SW480 (cell line): Measurements from ENCODE around the gene ARNT2.

Experiments
- DNase-seq: peaks from one replicate; pipeline ENCODE4 v3.0.0-alpha.2; 2016; ENCODE audit warnings: low spot score

ARNT2 gene

DNA sequence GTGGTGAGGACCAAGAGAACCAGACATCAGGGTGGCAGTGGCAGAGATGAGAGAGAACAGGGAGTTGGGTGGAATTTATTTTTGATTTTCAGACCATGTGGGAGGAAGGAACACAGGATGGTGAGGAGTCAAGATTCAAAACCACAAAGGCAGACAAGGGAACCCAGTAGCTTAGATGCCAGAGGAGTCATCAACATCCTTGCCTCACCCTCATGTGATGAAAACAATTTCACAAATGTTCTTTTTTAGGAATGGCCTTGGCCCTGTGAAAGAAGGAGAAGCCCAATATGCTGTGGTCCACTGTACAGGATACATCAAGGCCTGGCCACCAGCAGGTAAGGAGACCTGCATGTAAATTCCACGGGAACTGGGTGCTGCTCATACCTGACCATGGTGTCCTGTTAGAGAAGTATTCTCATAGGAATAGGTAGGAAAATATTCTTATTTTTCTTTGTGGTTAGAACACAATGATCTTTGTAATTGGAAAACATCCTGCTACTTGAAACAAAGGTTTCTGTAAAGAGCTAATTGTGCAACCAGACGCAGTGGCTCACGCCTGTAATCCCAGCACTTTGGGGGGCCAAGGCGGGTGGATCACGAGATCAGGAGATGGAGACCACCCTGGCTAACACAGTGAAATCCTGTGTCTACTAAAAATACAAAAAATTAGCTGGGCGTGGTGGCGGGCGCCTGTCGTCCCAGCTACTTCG is 110.0 kb downstream of the ARNT2 start:
- no peak for DNase-seq

DNA sequence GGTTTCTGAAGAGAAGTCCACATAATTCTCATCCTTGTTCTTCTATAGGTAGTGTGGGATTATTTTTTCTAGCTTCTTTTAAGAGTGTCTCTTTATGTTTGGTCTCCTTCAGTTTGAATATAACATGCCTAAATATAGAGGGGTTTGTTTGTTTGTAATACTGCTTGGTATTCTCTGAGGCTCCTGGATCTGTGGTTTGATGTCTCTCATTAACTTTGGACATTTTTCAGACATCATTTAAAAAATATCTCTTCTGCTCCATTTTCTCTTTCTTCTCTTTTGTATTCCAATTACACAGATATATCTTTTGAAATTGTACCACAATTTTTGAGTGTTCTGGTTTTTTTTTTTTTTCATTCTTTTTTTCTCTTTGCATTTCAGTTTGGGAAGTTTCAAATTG is 113.1 kb downstream of the ARNT2 start:
- DNase-seq: no peak

DNA sequence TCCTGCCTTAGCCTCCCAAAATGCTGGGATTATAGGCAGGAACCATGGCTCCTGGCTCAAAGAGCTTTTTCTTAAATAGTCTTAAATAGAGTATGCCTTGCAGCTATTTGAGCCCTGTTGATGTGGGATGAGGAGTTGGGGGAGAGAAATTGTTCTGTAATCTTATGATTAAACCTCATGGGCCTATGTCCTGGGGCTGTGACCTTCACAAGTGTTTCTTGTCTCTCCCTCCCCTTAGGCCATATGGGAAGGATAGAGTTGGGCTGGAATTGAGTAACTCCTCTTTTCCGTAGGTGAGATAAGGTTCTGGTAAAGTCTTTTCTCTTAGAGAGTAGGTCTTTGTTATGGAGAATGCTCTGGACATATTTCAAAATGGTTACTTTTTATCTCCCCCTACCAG is 114.3 kb downstream of the ARNT2 start:
- no peak for DNase-seq

DNA sequence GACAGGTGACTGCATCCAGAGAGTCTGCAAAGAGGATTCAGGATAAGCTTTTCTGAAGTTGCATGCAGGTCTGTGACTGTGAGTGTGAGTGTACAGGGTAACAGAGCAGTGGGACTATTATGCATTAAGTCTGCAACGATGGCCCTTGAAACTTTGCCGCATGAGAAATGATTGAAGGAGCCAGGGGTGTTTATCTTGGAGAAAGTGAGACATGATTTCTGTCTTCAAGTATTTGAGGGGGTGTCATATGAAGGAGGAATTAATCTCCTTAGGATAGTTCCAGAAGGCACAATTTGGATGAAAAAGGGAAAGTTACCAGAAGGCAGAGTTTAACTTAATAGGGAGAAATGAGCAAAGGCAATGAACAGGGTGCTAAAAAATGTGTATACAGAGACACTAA is 119.6 kb downstream of the ARNT2 start:
- DNase-seq: no peak

DNA sequence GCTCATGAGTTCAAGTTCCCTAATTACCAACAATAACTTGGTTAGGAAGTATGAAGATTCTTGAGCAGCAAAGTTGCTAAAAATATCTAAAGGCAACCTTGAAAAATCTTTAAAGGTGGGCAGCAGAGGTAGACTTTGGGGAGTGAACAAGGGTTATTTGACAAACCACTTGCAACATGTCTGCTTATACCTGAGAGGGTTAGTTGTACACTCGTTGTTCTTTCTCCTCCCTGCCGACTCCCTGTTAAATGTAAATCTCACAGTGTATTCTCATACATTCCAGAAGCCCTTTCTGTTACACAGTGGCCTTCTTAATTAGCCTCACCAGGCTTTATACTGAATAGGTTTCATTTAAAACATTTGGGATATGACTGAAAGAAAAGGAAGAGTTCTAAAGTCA is 121.7 kb downstream of the ARNT2 start:
- no peak for DNase-seq

DNA sequence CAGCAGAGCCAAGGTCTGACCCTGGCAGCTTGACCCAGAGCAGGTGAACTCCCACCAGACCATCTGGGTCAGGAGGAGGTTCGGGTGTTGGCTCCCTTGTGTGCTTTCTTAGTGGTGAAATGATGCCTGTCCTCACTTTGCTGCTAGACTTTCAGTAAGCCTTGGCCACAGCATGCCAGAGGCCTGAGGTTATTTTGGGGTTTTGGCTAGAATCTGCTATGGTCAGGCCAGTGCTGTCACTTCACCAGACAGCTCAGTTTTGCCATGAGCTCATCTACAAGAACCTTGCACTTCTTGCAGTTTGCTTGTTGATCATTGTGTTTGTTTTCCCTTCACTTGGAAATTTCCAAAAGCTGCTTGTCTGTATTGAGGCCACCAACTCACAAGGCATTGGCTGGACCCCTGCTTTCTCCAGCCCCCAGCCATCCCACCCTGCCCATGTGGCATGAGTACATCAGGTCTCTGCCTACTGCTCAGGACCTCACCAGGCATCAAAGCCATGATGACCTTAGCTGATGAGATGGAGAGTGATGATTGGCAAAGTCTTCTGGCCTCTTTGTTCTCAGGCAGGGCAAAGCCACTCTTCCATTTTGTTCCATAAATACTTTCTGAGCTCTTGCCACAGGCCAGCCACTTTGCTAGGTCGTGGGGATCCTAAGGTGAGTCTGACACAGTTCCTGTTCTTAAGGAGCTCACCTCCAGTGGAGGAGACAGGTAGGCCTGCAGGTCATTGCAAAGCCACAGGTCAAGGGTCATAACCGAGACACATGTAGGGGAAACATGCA is 122.6 kb downstream of the ARNT2 start:
- no peak for DNase-seq

DNA sequence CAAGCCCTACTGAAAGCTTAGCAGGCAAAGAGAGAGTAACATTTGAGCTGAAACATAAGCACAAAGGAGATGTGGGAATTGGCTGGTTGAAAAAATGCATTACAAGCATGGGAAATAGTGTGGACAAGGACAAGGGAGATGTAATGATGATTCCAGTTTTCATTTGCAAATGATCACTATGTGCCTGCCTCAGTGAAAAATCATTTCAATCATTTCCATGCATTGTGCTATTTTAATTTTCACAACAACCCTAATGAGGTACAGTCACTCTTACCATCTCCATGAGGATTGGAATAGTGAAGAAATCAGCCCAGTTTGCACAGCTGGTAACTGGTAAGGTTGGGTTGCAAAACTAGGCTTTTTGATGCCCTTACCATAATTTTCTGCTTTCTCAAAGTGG is 123.2 kb downstream of the ARNT2 start:
- no peak for DNase-seq

DNA sequence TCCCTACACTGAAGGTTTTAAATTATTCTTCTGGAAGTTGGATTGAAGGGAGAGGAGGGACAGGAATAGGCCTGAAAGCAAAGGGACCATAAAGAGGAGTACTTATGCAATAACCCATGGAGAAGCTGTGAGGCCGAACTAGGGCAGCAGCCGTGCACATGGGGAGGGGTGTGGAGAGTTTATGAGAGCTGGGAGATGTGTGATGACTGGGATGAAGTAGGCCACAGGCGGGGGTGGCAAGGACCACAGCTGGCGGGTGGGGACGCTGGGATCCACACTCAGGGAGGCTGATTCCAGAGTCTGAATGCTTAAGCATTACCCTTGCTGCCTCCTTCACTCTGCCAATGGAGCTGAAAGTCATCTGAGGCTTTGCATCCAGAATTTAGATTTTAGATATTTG is 123.8 kb downstream of the ARNT2 start:
- no peak for DNase-seq

DNA sequence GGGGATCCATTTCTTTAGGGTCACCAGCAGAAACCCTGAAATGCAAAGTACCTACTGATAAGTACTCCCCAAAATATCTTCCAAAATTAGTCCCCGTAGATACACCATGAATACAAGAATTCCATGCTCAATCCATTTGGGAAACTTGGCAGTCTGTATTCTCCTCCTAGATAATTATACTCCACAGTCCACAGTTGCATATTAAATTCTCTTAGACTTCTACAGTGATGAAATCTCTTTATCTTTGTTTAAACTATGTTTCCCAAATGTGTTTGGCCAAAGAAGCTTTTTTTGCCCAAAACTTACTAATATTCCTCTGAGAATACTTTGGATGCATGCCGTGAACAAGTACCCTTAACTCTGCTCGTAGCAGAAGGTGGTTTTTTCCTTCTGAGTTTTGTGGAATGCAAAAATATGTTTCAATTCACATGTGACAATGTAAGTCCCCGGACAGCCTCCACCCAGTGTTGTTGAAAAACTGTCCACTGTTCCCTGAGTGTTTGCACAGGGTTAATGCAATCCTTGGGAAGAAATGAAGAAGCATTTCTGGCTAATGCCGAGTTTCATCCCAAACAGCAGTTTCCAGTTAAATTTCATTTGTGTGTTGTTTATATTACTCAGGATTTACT is 126.7 kb downstream of the ARNT2 start:
- no peak for DNase-seq

DNA sequence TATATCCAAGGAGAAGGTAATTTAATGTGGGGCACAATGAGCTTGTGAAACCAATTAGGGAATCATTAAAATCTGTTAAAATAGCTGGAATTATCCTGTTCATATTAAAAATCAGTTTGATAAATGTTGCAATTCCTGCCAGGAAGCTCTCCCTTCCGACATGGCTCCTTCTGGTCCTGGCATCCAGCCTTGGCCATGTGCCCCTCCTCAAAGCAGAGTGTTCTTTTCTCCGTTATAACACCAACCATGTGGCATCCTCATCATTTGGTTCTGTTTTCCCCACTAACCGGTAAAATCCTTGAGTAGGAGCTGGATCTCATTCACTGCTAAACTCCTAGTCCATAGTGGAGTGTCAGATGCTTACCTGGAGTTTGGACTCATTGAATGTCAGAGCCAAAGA is 127.2 kb downstream of the ARNT2 start:
- DNase-seq: no peak

DNA sequence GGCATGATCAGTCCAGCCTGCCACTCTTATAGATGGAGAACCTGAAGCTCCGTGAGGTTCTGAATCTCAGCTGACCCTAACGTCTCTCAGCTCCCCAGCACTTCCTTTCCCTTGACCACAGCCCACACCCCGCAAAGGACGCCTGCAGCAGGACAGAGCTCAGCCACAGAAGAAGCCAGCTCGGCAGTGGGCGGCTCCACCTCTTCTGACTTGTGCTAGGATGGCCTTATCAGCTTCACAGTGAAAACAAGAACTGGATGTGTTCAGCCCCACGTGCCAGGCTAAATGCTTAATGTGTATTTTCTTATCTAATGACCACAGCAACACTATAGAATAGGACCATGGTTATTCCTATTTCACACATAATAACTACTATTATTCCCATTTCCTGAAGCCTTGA is 127.6 kb downstream of the ARNT2 start:
- DNase-seq: no peak

DNA sequence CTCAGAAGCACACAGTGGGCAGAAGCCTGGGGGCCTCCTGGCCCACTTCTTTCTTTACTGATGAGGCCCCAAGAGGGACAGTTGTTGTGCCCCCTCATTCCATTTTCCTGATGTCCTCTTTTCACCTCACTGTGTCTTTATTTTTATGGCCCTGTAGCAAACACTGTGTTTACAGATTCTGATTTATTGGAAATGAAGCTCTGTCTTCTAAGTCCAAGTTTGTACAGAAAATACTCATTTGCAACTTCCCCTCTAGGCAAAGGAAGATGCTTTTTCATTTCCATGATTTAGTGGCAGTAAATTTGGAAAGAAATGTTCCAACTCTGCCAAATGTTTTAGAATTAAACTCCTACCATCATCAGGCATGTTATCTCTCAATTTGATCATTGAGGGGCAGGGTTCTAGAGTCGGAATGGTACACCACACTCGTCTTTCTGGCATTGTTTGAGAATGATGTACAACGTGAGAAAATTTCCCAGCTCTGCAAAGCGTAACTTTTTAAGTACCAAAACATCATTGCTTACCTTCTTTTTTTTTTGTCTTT is 129.7 kb downstream of the ARNT2 start:
- DNase-seq: no peak

DNA sequence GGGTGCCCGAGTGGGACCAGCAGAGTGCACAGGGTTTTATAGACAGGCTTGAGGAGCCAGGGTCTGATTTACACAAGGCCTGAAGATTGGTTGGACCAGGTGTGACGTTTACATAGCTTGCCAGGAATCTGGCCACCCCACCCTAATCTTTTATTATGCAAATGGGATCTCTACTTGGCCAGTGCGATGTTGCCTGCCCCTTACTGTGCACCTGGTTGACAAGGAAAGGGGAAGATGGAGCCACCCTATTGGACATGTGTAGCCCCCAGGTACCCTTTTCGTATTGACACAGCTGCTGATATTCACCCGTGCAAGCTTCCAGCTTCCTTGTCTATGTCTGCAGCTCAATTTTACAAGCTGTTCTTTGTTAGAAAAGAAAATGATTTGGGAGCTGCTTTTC is 132.0 kb downstream of the ARNT2 start:
- no peak for DNase-seq

DNA sequence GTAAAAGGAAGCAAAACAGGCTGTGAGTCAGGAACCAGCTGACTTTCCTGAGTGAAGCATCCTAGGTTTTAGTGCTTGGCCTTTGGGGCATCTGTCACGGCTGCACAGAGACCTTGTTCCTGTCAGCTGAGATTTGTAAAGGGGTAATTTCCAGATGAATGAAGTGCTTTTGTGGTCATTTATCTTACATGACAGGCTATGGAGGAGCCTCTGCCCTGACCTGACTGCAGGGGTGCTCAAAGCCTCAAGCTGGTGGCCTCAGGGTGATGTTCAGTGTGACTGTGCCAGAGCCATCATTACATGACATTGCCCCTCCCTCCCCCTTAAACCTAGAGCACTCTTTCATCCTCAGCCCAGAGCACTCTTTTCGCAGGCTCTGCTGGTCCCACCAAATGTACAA is 132.5 kb downstream of the ARNT2 start:
- DNase-seq: no peak

DNA sequence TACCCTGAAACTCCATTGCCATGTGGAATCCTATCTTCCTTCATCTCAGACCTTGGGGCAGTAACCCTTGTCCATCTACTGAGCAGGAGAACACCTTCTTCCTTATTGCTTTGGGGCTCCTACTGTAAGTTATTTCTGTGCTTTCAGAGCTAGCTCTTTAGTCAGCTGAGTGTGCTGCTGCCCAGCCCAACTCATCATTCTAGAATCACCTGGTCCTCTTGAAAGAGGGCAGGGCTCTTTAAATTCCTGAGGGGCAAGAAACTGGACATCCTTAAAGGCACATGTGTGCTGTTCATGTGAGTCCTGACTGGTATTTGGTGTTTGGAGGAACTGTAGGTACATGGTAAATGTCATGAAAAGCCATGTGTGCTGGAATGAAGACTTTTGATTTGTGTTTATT is 140.9 kb downstream of the ARNT2 start:
- DNase-seq: no peak

DNA sequence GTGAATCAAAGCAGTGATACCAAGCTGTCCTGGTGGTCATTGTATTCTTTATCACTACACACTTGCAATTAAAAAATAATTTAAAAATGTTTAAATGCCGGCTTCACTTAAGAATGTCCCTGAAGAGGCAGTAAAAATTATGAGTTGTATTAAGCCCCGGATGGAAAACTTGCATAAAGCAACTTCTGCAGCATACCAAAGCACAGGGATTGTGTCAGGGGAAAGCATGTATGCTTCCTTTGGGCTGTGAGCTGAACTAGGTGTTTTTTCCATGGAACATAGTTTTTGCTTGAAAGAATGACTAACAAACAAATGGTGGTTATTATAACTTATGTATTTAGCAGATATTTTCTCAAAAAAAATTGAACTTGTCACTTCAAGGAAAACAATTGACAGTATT is 143.1 kb downstream of the ARNT2 start:
- no peak for DNase-seq

DNA sequence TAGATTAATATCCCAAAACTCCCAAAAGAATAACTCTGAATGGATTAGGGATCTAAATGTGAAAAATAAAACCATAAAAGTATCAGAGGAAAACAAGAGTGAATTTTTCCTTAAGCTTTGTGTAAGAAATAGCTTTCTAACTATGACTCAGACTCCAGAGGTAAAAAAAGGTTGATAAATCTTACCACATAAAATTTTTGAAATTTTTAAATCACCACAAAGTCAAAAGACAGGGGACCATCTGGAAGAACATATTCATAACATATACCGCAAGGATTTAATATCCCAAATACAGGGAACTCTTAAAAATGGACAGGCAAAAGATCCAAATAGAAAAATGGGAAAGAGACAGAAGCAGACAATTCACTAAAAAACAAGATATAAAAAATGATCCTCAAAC is 145.0 kb downstream of the ARNT2 start:
- DNase-seq: no peak

DNA sequence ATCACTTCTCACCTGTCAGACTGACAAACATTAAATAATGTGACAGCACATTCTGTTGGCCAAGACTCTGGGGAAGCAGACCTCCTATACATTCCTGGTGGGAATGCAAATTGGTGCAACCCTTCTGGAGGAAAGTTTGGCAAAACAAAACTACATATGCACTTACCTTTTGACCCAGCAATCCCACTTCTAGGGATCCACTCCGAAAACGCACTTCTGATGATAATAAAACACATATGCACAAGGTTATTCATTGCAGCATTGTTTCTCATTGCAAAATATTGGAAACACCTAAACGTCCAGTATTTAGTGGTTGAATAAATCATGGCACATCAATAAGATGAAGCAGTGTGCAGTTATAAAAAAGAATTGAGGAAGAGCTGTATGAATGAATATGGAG is 145.5 kb downstream of the ARNT2 start:
- DNase-seq: no peak

DNA sequence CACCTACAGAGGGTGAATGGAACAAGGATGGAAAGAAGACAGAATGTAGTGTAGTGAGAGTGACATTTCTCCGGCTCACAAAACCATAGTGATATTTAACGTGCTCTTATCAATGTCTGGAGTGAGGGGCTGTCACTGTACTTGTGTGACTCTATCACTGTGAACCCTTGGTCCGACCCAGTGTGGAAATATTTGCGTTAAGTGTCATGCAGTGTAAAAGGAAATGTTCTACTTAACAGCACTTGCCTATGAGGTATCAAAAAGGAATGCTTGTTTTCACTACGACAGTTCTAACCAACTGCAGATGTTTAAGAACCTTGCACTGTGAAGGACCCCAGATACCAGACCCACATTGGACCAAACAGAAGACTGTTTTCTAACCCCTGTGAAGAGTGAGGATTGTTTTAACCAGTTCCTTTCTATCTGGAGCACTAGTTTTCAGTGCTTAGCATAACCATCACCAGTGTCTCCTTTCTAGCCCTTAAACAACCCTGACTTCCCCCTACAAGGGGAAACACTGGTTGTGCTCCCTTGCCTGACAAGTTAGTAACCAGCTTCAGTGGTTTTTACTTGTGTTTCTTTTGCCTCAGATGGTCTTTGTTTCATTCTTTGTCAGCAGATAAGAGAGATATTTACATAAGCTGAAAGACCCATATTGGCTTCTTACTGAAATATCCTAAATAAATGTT is 146.2 kb downstream of the ARNT2 start:
- no peak for DNase-seq

DNA sequence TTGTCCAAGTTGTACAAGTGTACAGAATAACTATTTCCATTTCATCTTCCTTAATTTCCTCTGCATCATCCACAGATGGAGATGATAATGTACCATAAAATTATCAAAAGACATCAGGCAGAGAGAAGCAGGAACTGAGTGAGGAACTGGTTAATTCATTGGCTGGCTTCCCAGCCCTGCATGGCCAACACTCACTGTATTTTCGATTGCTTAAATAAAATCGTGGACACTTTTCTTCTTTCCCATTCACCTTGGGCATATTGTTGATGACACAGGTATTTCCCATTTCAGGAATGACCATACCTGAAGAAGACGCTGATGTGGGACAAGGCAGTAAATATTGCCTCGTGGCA is 146.7 kb downstream of the ARNT2 start:
- no peak for DNase-seq

DNA sequence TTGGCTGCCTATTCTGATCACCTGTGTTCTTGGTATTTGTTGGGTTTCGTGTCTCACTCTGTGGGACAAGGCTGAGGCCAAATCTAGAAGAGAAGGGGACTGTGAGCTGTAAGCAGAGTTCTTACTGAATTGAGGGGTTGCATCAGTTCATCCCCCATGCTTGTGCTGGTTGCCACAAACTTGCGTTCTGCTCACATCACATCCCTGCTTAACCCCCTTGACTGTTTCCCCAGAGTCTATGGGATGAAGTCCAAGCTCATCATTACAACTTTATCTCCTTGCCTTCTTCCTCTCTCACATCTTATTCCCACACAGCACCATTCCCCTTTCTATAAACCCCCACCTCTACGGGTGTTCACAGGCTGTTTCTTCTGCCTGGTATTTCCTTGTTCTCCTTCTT is 147.2 kb downstream of the ARNT2 start:
- DNase-seq: no peak

DNA sequence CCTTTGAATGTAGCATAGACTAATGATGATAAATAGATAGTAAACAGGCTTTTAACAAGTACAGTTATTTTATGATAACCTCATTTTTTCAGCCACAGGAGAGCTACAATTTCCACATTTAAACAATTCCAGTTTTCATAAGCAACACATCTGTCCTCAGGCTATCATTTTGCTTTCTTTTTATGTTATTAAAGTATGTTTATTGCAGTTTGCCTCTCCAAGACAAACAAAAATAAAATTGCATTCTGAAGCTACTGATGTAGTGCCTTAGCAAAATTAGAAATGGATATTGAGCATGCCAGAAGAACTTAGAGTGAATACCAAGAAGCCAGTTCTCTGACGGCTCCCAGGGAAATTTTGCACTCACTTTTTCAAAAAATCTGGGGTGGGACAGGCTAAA is 150.4 kb downstream of the ARNT2 start:
- DNase-seq: no peak
